Fibroblast of skin of left biceps (primary cell): ENCODE results near the gene PGAP2.
"Not testable (repeated sequence)": the region's sequence is repeated elsewhere in the genome, so short reads cannot be mapped to it uniquely, and the experiment has no call there.

Experiments used
- DNase-seq, 2 experiments: peaks; one replicate each; pipeline ENCODE4 v3.0.0-alpha.2; 2013; ENCODE audit warnings: low read depth in 2 of 2

PGAP2 gene

DNA sequence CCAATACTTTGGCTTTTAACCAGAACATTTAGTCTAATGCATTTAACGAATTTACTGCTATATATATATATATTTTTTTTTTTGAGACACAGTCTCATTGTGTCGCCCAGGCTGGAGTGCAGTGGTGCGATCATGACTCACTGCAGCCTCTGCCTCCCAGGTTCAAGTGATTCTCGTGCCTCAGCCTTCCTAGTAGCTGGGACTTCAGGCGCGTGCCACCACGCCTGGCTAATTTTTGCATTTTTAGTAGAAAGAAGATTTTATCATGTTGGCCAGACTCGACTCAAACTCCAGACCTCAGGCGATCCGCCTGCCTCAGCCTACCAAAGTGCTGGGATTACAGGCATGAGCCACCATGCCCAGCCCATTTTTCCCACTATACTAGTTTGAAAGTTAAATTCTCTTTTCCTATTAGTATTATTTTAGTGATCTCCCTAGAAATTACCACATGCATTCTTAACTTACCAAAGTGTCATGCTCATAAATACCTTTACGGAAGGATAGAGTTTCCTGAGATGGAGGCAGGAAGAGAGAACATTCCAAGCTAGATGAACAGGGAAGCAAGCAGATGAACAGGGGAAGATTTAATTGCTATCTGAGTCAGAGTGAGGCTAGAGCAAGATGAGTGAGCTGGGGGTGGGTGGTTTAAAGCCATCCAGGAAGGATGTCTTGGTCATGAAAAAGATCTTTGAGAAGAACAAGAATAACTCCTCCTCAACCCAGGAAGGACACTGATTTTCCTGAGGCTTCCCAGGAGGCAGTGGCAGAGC, 4.4 kb upstream of the PGAP2 start:
- no peak for DNase-seq

DNA sequence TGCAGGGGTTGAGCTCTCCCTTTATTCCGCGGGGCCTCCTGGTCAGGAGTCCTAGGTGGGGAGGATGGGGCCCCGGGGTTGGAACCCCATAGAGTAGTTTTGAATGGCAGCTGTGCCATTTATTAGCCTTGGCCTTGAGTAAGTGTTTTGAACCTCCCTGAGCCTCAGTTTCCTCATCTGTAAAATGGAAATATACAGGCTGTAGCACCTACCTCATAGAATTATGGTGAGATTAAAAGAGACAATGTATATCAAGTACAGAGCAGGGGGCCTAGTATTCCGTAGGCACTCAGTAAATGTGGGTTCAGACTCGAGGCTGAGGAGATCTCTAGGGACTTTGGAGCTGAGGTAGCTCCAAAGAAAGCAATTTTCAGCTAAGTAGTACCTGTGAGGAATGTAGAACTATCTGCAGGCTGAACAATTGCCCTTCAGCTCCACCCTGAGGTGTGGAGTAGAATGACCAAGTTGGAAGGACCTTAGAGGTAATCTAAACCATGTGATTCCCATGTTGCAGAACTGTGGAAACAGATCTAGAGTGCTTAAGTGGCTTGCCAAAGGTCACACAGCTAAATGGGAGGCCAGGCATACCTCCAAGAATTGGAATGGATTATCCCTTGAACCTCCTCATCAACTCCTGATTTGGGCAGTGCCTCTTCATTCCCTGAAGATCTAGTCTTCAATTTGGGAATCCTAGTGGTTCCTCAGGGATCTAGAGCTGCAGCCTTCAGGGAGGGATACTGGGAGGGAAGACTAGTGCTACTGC, 682 bp downstream of the PGAP2 start:
- no peak for DNase-seq

DNA sequence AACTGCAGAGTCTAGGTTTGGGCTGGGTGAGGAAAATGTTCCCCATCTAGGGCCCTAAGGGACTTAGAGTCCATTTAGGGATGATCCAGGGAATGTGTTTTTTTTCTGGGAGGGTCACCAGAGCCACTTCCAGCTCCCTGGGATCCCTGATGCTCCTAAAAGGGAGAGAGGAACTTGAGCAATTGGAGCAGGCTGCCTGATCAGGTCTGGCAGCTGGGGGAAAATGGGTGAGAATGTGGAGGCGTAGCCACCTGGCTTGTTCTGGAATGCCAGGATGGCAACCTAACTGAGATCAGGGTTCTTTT, 1.2 kb downstream of the PGAP2 start:
- DNase-seq, result no peak

DNA sequence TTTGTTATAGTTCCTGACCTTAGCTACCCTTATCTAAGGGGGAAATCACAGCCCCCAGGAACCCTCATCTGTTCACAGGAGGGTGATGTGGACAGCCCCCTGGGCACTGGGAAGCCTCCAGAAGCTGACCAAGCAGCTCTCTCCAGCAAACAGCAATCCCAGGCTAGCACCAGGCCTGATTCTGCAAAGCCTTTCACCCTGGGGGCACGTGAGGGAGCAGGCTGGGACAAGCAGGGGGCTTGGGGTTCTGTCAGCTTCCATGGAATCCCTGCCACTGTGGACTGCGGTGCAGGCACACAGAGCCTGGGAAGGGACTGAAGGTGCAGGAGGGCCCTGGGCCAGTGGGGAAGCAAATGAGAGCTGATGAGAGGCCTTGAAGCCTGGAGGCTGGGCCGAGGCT, 2.1 kb downstream of the PGAP2 start:
- no peak for DNase-seq

DNA sequence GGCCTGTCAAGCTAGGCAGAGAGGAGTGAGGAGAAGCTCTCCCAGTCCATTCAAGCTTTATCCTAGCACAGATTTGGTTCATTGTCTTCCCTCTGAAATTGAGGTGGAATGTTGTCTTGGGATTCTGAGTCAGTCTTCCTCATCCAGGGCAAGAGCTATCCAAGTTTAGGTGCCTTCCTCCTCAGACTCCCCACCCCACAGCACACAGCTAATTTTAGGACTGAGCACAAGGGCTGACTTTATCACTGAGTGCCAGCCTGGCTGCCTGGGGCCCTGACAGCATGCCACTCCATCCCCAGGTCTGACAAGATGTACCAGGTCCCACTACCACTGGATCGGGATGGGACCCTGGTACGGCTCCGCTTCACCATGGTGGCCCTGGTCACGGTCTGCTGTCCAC, 2.6 kb downstream of the PGAP2 start:
- no peak for DNase-seq

DNA sequence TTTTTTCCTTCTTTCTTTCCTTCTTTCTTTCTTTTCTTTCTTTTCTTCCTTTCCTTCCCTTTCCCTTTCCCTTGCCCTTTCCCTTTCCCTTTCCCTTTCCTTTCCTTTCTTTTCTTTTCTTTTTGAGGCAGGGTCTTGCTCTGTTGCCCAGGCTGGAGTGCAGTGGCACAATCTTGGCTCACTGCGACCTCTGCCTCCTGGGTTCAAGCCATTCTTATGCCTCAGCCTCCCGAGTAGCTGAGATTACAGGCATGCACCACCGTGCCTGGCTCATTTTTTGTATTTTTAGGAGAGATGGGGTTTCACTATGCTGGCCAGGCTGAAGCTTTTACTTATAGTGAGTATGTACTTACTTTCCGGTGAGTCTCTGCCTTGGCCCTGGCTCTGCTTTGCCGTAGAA, 6.5 kb downstream of the PGAP2 start:
- not testable (repeated sequence) for DNase-seq

DNA sequence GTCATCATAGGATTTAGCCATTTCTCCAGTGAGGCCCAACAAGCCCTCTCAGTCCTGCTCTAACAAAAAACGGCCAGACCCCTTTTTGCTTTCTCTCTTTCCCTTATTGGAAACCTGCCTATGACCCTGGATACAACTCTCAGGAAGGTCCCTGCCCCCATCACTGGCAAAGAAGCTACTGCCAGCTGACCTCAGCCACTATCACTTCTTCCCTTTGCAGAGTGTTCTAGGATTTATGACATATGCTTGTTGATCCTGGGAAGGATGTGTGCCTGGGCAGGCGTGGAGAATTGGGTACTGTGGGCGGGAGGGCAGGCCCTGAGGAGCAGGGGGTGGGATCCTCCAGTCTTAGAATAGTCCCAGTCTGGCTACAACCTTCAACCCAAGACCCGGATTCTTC, 7.5 kb downstream of the PGAP2 start:
- no peak for DNase-seq

DNA sequence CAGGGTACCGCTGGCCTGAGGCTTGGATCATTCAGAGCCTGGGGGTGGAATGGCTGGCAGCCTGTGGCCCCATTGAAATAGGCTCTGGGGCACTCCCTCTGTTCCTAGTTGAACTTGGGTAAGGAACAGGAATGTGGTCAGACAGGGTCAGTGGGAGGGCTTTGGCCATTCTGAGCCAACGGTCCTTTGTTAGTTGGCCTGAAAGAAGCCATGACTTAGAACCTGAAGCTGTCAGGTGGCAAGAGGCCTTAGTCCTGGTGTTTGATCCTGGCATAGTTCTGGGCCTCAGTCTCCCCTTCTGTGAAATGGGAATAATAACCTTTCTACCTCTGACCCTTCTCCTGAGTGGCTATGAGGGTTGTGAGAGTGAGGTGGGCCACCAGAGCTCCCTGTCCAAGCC, 8.3 kb downstream of the PGAP2 start:
- DNase-seq, result no peak

DNA sequence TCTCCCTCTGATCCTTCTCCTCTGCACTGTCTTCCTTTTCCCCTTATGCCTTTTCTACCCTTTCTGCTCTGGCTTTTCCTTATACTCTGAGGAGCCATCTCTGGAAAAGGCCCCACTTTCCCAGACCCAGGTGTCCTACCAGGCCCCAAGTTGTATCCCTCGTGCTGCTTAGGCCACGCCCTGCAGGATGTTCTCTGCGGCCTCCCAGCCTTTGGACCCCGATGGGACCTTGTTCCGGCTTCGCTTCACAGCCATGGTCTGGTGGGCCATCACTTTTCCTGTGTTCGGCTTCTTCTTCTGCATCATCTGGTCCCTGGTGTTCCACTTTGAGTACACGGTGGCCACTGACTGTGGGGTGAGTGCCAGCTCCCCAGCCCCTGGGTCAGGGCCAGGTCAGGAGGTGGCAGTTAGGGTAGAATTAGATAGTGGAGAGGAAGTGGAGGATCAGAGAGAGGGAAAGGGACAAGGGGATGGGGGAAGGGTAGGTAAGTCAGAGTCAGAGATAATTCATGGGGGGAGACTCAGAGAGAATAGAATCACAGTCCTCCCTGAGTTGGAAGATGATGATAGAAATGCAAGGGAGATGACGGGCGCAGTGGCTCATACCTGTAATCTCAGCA, 8.9 kb downstream of the PGAP2 start:
- no peak for DNase-seq

DNA sequence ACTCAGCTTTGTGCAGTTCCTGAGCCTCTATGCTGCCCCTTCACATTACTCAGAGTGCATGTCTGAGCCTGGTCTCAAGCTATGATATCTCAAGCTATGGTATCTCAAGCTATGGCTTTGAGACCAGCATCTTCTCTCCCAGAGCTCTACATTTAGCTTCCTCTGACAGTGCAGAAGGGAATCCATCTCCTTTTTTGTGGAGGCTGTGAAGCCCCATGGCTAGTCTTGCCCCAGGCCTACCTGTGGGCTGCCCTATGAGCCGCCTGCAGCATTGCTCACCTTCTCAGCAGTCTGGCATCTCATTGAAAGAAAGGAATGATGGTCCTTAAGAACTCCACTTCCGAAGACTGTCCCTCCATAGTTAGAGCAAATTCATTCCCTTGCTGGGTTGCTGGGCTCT, 12.6 kb downstream of the PGAP2 start:
- no peak for DNase-seq

DNA sequence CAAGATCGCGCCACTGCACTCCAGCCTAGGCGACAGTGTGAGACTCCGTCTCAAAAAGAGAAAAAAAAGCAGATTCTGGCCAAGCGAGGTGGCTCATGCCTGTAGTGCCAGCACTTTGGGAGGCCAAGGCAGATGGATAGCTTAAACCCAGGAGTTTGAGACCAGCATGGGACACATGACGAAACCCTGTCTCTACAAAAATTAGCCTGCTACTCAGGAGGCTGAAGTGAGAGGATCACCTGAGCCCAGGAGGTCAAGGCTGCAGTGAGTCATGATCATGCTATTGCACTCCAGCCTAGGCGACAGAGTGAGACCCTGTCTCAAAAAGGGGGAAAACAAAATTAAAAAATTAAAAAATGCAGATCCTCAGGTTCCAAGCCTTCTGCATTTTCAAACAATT, 14.0 kb downstream of the PGAP2 start:
- DNase-seq, result no peak

DNA sequence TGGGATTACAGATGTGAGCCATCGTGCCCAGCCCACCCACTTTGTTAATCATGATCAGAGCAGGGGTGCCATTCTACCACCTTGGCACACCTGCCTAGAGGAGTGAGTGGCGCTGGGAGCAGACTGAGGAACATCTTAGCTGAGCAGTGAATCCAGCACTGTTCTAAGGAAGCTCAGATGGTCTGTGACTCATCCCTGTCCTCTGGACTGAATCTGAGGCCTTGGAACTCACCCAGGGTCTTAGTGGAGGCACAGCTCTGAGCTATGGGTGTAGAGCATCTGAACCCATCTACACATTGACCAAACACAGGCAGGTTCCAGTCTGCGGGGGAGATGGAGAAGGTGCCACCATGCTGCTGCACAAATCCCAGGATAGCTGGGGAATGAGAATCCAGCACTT, 14.9 kb downstream of the PGAP2 start:
- peak in 1 of 2 experiments; percentile 15 for DNase-seq

DNA sequence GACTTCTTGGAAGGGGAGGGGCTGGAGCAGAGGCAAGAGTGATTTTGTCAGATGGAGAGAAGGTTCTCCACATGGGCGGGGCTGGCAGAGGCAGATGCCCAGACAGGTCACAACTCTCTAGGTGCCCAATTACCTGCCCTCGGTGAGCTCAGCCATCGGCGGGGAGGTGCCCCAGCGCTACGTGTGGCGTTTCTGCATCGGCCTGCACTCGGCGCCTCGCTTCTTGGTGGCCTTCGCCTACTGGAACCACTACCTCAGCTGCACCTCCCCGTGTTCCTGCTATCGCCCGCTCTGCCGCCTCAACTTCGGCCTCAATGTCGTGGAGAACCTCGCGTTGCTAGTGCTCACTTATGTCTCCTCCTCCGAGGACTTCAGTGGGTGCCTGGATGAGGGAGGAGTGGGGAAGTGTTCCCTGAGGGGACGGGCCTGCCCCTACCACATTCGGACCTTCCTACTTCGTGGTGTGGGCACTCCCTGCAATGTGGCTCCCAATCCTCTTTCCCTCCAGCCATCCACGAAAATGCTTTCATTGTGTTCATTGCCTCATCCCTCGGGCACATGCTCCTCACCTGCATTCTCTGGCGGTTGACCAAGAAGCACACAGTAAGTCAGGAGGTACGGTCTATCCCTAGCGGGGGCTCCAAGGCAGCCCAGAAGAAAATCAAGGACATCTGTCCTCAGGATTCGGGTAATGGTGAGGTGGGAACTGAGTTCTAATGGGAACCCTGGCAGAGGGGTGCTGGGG, 15.6 kb downstream of the PGAP2 start:
- DNase-seq, result no peak

DNA sequence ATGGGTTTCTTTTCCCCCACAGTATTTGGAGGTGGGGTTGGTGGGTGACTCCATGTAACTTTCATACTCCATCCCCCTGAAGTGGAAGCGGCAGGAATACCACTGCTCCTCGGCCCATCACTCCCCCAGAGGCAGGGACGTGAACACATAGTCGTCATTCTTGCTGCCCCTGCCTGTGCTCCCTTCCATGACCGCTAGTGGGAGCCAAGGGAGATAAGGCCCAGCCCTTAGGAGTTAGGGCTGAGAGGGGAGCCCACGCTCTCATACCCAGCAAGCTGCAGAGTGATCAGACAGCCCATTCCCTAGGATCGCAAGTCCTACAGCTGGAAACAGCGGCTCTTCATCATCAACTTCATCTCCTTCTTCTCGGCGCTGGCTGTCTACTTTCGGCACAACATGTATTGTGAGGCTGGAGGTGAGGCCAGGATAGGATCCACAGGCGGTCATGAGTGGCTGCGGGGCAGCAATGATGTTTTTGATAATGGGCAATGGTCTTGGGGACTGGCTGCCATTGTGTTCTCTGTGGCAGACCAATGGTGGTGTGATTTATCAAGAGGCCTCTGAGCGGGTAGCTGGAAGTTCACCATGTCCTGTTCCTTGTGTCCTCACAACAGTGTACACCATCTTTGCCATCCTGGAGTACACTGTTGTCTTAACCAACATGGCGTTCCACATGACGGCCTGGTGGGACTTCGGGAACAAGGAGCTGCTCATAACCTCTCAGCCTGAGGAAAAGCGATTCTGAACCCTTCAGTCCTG, 16.5 kb downstream of the PGAP2 start:
- no peak for DNase-seq

DNA sequence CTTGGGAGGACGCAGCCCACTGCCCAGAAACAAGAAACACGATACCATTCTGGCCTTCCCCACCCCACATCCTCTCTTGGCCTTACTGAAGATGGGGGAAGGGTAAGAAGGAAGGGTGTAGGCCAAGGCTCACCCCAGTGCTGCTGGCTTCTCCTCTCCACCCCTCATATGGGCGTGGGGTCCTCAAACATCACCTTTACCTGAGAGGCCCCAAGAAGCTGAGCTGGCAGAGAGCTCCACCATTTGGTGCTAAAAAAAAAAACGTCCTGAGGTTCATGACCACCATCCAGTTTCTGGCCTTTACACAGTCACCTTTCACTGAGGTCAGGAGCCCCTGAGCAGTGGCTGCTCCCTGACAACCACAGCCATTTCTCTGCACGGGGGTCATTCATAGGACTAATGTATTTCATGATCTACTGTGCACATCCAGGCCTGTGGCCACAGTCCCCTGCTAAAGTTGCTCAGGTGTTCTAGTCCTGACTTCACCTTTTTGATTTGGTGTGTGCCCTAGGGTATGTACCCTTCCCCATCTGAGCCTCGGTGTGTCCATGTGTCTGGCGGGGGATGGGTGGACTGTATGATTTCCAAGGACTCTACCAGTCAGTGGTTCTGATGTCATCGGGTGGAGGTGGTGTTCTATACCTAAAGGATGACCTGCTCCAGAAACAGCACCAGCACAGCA, 17.3 kb downstream of the PGAP2 start:
- DNase-seq, result no peak

DNA sequence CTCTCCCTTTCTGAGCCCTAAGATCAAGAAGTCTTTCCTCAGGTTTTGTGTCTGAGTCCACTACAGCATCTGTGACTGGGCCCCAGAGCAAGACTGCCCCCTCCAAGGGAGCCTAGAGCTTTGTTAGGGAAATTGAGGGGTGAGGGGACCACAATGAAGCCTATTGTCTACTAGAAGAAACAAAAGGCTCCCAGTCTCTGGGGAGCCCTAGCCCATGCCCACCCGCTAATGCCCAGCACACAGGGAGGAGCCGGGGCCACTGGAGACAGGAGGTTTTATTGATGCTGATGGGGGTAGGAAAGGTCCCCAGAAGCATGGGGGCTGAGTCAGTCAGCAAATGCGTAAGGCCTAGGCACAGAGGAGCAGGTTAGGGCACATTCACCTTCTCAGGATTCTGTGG, 18.4 kb downstream of the PGAP2 start:
- DNase-seq, result no peak

DNA sequence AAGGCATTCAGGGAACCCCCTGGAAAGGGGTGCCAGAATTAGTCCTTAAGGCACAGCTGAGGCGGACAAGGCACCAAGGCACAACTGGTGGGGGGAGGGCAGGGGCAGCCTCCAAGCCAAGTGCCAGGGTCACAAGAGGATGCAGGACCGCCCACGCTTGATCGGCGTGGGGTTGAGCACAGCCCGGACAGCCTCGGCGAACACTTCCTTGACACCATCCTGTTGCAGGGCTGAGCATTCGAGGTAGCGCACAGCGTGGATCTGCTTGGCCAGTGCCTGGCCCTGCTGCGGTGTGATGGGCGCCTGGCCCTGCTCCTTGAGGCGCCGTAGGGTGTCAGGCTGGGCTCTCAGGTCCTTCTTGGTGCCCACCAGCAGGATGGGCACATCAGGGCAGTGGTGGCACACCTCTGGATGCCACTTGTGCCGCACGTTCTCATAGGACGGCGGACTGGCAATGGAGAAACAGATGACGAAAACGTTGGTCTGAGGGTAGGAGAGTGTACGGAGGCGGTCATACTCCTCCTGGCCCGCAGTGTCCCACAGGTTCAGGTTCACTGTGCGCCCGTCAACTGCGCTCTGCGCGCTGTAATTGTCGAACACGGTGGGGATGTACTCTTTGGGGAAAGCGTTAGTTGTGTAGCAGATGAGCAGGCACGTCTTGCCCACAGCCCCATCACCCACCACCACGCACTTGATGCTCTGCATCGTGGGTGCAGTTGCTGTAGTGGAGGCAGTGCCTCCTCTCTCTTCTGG, 19.2 kb downstream of the PGAP2 start:
- no peak for DNase-seq

DNA sequence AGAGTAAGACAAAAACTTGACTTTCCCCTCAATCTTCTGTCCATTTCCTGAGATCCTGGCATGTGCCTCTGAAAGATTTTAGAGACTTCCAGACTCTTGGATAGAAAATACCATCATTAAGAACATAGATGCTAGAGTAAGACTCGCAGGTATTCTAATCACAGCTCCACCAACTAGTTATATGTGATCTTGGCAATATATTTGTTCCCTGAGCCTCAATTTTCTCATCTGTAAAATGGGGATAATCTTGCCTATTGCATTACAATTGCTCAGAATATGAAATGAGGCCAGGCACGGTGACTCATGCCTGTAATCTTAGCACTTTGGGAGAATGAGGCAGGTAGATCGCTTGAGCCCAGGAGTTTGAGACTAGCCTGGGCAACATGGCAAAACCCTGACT, 21.7 kb downstream of the PGAP2 start:
- DNase-seq, result no peak

DNA sequence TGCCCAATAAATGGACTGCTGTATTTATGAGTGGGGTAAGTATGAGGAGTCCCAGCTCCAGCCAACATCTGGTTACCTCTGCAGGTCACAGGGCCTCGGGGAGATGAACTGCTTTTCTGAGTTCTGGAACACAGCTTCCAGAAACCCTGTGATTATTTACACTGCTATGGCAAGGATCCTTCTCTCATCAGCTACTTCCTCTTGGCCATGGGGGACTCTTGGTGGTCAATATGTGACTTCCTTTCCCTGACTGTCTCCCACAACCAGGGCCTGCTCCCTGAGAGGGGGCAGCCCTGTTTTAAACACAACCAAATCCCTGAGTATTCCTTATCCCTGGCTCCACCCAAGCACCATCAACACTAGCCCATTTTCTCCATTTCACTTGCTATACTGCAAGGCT, 22.4 kb downstream of the PGAP2 start:
- no peak for DNase-seq
